ENCODE data around the gene GAD1.

GAD1 gene

DNA sequence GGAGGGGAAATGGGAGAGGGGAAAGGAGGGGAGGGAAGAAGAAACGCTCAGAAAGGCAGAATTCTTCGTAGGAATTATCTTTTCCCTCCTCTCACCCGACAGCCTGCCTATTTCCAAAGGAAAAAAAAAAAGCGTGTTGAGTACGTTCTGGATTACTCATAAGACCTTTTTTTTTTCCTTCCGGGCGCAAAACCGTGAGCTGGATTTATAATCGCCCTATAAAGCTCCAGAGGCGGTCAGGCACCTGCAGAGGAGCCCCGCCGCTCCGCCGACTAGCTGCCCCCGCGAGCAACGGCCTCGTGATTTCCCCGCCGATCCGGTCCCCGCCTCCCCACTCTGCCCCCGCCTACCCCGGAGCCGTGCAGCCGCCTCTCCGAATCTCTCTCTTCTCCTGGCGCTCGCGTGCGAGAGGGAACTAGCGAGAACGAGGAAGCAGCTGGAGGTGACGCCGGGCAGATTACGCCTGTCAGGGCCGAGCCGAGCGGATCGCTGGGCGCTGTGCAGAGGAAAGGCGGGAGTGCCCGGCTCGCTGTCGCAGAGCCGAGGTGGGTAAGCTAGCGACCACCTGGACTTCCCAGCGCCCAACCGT lies at the start of gene GAD1:
Gene GAD1, plus strand, starts transcription at position 384 of the 589 bp plus-strand sequence. CDS start 1,705 bp downstream, outside the sequence.
- DNase-seq (ENCODE audit: low read depth), result no peak

DNA sequence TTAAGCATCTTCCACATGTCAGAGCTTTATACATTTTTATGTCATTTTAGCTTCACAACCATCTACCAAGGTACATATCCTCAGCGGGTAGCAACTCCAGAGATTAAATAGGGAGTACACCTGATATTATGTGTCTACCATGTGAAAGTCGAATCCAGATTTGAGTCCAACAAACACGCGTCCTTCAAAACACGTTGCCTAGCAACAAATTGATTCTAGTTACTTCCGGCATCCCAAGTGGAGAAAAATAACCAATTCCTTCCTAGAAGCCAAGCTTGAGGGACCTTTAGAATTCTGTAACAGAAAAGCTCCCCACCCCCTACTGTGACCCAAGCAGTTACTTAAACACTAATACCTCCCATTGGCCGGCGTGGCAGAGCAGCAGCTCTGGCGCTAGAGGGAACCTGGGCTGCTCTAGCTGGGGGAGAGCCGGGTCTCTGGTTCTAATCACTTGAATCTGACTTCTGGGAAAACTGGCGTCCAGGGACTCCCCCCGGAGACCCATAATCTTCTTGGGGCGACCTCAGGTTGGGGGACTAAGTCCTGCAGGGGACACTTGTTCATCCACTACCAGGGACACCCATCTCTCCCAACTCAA lies 46.6 kb upstream of the GAD1 start, which contains the start of gene ERICH2:
Gene ERICH2, plus strand, starts transcription at position 371 of the 598 bp plus-strand sequence. CDS start 304 bp downstream, outside the sequence.
- peak; percentile 9 for DNase-seq (ENCODE audit: low read depth)

DNA sequence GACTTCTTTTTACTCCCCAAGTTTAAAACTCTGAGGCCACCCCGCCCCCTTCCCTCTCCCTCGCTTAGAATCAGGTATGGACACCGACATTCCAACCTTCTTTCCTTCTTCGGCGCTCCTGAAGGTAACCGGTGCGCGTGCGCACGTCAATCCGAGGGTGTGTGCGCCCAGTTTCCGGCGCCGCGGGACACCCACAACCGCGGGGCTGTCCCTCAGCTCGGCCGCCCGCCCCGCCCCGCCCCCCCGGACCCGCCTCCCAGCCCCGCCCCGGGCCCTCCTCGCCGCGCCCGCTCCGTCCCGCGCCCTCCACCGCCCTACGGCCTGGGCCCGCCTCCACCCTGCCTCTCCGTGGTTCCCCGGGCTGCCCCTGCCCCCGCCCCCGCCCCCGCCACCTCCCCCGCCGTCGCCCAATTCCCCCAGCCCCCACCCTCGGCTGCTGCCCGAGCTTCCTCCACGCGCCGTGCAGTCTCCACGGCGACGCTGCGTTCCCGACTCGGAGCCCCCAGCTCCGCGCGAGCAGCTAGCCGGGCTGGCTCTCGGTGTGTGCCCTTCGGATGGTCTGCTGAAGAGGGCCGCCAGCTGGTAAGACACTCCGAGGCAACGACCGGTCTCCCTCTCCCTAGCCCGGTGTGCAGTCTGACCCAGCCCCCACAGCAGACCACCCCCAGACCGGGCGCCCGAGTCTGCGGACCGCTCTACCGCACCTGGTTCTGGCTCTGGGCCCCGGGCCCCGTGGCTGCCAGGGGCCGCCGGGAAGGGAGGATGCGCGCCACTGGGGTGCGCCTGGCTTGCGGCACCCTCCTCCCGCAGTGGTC lies 45.9 kb upstream of the GAD1 start:
- peak; percentile 35 for DNase-seq (ENCODE audit: low read depth)

DNA sequence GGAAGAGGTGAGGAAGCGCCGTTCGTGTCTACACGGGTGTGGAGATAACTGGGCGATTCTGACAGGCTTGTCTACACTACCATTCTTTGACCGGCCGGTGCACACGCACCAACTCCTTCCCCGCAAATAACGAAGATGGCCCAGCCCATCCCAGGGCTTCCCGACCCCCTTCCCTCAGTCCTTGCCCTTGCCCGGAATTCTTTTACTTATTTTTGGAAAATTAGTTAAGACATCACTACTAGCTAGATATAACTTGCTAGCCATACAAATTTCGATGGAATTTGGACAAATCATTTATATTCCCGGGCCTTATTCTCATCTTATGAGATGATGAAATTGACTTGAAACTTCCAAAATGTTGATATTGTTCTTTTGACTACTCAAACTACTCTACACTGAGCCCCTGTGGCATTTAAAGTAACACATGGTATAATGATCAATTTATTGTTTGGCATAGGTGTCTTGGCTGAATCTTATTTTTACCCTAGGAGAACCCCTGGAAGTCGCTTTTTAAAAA lies 45.2 kb upstream of the GAD1 start:
- DNase-seq (ENCODE audit: low read depth), result no peak

DNA sequence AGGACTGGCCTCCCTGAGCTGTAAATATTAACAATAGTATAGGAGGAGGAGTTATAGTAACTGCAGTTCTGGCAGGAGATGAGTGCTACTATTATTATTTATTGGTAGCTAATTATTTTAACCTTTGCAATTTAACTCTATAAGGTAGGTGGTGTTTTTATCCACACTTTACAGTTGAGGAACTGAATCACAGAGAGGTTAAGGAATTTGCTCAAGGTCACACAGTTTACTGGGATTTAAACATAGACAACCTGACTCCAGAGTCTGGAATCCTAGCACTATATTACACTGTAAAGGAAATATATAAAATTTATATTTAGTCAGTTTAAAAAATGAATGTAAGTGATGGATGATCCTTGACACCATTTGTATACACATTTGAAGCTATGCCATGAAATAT lies 44.4 kb upstream of the GAD1 start:
- DNase-seq (ENCODE audit: low read depth), result no peak

DNA sequence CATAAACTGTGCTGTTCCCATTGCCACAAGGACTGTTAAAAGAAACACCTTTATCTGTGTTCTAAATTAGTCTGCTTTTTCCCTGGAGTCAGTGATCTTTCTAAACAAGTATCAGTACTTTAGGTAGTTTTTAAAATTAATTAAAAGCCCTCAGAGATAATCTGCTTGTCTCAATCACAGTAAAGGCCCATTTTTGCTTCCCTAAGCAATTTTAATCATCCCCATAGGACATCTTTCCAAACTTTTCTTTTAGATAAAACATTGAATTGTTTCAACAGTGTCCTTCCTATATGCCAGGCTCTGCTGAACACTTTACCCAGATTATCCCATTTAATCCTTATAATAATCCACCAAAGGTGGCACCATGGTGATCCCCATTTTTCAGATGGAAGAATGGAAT lies 42.6 kb upstream of the GAD1 start:
- DNase-seq (ENCODE audit: low read depth), result no peak

DNA sequence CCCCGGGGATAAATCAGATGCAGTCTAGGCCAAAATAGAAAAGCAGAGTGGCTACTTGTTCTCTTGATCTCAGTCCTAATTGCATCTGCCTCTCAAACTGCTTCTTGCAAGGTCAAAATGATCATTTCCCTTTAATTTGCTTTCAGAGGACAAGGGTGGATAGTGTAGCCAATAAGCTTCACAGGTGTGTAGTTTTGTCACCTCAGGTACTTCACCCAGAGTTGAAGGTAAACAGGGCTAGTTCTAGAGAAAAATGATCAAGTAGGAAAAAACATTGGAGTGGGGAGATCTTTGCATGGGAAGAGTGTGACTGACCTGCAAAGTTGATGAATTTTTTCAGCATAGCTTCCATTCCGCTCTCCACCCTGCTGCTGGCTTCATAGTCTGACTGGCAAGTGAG lies 37.8 kb upstream of the GAD1 start:
- no peak for DNase-seq (ENCODE audit: low read depth)

DNA sequence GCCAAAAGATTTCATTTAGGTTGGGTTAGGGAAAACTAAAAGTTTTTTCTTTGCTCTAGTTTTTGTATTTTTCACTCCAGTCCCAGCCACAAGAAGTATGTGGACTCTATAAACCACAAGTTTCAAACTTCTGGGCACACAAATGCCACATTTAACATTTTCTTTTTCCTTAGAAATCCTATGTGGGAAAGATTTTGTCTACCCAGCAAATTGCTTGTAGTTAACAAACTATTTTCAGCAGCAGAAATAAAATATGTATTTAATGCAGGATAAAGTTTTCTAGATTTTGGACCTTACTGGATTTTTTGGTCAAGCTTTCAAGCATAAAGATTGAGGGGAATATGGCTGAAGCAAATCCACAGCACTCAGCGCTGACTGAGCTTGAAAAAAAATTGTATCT lies 37.4 kb upstream of the GAD1 start:
- DNase-seq (ENCODE audit: low read depth), result no peak

DNA sequence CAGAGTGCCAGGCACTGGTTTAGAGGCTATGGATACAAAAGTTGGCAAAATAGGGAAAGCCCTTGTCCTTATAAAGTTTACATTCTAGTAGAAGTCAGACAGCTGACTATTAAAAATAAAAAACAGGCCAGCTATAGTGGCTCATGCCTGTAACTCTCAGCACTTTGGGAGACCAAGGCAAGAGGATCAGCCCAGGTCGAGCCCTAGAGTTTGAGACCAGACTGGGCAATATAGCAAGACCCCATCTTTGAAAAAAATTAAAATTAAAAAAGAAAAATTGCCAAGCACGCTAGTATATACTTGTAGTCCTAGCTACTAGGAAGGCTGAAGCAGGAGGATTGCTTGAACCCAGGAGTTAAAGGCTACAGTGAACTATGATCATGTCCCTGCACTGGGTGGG lies 34.0 kb upstream of the GAD1 start:
- no peak for DNase-seq (ENCODE audit: low read depth)

DNA sequence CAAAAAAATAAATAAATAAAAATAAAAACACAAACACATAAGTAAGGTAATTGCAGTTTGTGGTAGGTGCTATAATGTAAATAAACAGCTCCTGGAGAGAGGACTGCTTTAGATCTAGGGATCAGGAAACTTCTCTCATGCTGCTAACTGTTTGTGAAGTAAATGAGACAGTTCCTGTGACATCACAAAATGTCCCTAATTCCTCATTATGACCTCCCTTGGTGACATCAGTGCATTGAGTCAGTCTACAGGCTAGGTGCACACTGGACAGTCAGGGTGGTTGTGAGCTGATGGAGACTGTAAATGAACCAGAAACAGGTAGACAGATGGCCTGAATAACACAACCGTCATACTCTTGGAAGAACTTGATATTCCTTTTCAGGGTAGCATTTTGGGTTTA lies 33.1 kb upstream of the GAD1 start:
- no peak for DNase-seq (ENCODE audit: low read depth)

DNA sequence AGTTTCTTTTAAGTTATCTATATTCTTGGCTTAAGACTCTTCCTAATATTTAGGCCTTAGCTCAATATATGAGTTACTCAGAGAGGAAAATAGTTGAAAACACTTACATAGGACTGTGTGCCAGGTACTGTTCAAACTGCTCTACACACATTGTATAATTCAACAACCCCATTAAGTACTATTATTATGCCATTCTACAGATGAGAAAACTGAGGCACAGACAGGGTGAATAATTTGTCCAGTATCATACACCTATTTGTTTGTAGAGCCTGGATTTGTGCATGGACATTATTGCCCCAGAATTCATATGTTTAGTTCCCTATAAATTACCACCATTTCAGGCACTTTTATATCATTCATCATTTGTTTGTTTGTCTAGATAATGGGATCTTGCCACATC lies 17.7 kb upstream of the GAD1 start:
- no peak for DNase-seq (ENCODE audit: low read depth)

DNA sequence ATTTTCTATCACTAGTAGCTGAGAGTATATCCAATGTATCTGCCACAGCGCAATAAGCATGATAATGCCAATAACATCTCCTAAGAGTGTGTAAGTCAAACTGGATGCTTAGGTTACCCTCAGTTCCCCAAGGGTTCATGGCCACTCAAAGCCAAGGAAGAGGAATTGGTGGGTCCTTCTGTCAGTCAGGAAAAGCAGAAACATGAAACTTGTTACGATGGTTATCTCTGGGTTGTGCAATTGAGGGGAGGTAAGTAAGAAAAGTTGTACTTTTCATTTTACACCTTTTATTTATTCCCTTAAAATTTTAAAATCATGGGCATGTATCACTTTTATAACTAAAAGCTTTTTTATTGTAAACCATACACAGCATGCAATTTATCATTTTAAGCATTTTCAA lies 10.1 kb upstream of the GAD1 start:
- DNase-seq (ENCODE audit: low read depth), result no peak

DNA sequence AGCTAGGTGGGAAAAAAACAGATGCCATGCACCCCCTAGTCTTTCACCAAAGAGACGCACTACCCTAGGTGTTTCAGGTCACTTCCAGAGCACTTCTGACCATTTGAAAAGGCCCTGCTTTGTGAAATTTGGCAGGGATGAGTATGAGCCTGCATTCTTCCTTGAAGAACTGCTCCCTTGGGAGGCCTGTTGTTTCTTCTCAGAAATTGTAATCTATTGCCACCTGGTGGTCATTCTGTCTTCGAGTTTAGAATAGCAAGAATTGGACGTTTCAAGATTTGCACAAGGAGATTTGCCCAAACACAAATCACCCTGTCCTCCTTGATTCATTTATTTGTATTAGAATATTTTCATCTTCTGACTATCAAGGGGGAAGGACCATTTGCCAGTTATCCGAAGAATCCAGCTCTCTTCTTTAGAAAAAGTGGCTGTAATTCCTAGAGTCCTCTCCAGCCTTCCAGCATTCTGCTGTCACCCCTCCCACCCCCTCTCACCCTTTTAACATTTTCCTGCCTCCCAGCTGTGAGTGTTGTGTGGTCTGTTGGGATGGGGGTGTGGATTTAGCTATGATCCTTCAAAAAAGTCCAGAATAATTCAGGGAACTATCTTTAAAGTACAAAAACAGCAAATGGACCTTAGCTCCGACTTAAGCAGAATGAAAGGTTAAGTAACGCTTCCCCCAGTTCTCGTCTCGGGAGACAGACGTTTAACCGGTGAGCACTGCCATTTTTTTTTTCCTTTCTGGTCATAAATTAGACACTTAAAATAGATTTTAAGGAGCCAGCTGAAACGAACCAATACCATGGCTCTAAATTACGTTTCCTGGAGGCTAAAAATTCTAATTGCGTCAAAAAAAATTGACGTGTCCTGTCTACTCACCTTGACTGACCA lies 3.7 kb upstream of the GAD1 start:
- DNase-seq (ENCODE audit: low read depth), result no peak

DNA sequence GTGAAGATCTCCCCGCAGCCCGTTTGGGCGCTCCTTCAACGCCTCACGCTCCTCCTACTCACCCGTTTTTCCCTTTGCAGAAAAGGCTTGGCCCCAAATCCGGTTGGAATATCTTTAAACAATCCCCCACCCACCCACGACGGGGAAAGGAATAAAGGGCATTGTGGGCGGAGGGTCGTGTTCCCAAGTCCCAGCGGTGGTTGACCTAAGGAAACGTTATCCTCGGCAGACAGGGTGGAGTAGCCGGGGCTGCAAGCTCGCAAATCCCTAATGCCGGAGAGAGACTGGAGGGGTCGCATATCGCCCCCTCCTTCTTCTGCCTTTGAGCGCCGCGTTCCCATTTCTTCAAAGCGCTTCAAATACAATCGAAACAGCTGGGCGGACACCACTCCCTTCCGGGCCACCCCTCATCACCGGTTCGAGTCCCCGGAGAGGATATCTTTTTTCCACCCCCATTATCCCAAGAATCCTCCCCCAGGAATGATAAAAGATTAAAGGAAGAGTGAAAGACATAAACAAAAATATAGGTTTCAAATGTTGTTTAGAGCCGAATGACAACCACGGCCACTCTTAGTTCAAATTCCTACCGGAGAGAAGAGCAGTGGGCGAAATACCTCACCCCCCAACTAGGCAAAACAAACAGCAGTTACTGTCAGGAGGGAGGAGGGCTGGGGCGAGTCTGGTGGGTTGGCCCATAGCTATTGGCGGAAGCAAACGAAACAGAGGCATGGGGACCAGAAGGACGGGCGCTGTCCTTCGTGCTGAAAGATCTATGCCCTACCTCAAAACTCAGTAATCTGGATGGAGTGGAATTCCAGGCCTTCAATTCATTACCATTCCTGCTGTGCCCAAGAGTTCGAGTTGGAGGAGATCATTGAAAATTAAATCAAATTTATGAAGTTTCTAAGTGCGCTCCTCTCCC lies 2.8 kb upstream of the GAD1 start:
- DNase-seq (ENCODE audit: low read depth), result no peak

DNA sequence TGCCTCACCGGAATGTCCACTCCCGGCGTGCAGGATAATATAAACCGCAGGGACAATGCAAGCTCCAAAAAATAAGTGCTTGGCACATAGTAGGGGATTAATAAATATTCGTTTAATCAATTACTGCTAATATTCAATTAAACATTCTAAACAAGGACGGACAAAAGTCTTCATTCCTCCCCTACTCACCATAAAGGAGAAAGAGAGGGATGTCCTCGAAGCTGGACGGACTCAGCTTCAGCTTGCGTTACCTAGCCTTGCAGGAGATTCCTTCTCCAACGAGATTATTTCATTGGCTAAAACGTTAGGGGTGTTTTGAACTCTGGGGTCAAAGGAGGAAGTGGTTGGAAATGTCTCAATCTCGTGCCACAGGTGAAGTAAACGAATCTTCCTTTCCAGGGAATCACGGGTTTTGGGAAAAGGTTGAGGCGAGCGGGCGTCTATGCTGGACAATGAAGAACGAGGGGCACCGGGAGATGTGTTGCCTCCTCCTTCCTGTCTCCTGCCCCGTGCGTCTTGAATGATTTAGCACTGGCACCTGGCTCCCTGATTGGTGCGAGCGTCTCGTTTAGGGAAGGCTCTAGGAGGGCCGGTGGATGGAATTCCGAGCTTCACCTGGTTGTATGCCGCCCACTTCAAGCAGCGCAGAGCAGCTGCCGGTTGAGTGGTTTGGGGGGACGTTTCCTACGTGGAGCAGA lies 2.0 kb upstream of the GAD1 start:
- no peak for DNase-seq (ENCODE audit: low read depth)

DNA sequence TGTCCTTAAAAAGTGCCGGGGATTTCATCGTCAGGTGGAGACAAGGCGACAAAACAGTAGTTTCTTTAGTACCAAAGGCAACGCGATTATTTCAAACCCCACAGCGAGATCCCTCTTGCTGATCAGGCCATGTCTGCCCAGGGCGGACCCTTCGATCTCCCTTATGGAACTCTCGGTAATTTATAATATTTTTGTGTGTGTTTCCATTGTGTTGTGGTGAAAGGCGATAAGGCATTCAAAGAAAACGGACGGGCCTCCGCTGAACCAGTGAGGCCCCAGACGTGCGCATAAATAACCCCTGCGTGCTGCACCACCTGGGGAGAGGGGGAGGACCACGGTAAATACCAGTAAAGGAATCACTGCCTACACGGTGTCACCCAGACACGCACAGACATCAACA lies 1.4 kb upstream of the GAD1 start:
- DNase-seq (ENCODE audit: low read depth), result no peak

DNA sequence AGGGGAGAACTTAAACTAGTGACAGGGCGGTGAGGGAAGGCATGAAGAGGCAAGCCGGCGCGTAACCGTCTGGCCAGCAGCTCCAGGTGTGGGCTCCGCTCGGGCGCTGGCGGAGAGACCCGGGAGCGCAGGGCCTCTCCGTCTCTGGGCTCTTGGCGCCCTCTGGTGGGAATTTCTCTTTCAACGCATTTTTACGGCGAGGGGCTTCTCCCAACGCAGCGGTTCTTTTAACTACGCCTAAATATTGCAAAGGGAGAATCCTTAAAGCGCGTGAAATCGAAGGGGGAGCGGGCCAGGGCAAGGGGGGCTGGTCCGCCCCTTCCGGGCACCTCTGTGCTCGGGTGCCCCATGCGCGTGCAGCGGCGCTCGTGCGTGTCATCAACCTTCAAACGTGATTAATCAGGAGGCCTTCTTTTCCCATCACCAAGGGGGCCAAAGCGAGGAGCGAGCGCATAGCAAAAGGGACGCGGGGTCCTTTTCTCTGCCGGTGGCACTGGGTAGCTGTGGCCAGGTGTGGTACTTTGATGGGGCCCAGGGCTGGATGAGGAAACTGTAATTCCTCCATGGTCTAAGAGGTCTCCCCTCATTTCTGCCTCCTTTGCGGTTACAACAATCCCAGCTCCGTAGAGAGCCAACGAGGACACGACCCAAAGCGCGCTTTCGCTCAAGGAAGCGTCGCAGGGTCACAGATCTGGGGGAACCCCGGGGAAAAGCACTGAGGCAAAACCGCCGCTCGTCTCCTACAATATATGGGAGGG lies 762 bp upstream of the GAD1 start:
- DNase-seq (ENCODE audit: low read depth), result peak; percentile 41

DNA sequence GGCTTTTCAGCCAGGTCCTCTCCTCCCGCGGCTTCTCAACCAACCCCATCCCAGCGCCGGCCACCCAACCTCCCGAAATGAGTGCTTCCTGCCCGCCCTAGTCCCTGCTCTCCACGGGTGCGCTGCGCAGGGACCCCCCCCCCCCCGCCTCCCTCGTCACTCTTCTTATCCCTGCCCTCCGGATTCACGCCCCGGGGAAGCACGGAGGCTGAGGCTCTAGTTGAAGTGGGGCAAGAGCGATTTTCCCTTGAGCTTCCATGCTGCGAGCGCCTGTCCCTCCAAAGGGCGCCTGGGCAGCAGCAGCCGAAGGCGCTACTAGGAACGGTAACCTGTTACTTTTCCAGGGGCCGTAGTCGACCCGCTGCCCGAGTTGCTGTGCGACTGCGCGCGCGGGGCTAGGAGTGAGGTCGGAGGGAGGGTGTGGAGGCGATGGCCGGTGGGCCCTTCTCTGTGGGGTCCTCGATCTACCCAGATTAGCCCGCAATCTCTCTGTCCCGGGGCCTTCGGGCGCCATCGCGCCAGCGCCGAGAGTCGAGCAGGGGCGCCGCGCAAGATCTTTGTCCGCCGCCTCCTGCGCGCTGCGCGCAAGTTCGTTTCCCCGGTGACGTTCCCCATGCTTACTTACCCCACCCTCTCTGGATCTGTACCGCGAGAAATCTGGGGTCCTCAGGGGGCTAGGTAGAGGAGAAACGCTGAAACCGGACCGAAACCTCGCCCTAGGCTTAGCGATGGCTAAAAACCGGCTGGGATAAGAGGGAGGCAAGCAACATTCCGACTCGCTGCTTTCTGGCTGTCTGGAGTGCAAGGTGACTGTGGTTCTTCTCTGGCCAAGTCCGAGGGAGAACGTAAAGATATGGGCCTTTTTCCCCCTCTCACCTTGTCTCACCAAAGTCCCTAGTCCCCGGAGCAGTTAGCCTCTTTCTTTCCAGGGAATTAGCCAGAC lies 677 bp downstream of the GAD1 start:
- DNase-seq (ENCODE audit: low read depth), result no peak
